Measurements from ENCODE around the gene CD247.

CD247 gene

GRCh38 chr1:167413328-167413727 lies 105.0 kb downstream of the CD247 start:
- no peak for DNase-seq (ENCODE audit: low read depth)

- DNase-seq (ENCODE audit: low read depth), result no peak
These were observed 105.4 kb downstream of the CD247 start for GRCh38 chr1:167412920-167413319.

- DNase-seq (ENCODE audit: low read depth), result no peak
These were observed 106.3 kb downstream of the CD247 start for GRCh38 chr1:167412072-167412471.

GRCh38 chr1:167409183-167409582 lies 109.1 kb downstream of the CD247 start:
- DNase-seq (ENCODE audit: low read depth), result no peak

GRCh38 chr1:167408355-167408754 lies 110.0 kb downstream of the CD247 start:
- no peak for DNase-seq (ENCODE audit: low read depth)

- DNase-seq (ENCODE audit: low read depth), result no peak
These were observed 113.4 kb downstream of the CD247 start for GRCh38 chr1:167404908-167405307.

GRCh38 chr1:167404161-167404888 lies 114.0 kb downstream of the CD247 start:
- no peak for DNase-seq (ENCODE audit: low read depth)

- DNase-seq (ENCODE audit: low read depth), result peak; percentile 11
These were observed 117.0 kb downstream of the CD247 start for GRCh38 chr1:167401260-167401873.

GRCh38 chr1:167400359-167400953 lies 117.9 kb downstream of the CD247 start:
- DNase-seq (ENCODE audit: low read depth), result no peak

- no peak for DNase-seq (ENCODE audit: low read depth)
These were observed 126.1 kb downstream of the CD247 start for GRCh38 chr1:167392200-167392696.

- DNase-seq (ENCODE audit: low read depth), result no peak
These were observed 129.4 kb downstream of the CD247 start for GRCh38 chr1:167388976-167389375.

- no peak for DNase-seq (ENCODE audit: low read depth)
These were observed 130.9 kb downstream of the CD247 start for GRCh38 chr1:167387251-167387910.
